Measurements from ENCODE around the gene LRRC61.
"Not testable (repeated sequence)": the region's sequence is repeated elsewhere in the genome, so short reads cannot be mapped to it uniquely, and the experiment has no call there.

Gene LRRC61

GRCh38 chr7:150382123-150382843 lies 59.1 kb downstream of the LRRC61 start:
- DNase-seq (ENCODE audit: low read depth in 2 of 2, low spot score in 1 of 2): no peak

GRCh38 chr7:150382844-150383225 lies 59.7 kb downstream of the LRRC61 start:
- no peak for DNase-seq (ENCODE audit: low read depth in 2 of 2, low spot score in 1 of 2)

- no peak for DNase-seq (ENCODE audit: low read depth in 2 of 2, low spot score in 1 of 2)
Measured at GRCh38 chr7:150383710-150384397, 60.7 kb downstream of the LRRC61 start.

- DNase-seq (ENCODE audit: low read depth in 2 of 2, low spot score in 1 of 2): no peak
Measured at GRCh38 chr7:150384406-150385301, 61.5 kb downstream of the LRRC61 start.

GRCh38 chr7:150385302-150385723 lies 62.2 kb downstream of the LRRC61 start:
- no peak for DNase-seq (ENCODE audit: low read depth in 2 of 2, low spot score in 1 of 2)

GRCh38 chr7:150385884-150386283 lies 62.7 kb downstream of the LRRC61 start:
- not testable (repeated sequence) for DNase-seq (ENCODE audit: low read depth in 2 of 2, low spot score in 1 of 2)

All from stimulated activated CD8-positive, alpha-beta memory T cell treated with anti-CD3 and anti-CD28 coated beads, Interleukin-4, amount 100 ng/mL, for 1 hour (primary cell).